SK-N-SH (cell line): ENCODE results near the gene PROSER2. TPM values are rescaled to one million over a fixed set of nuclear protein-coding genes. Genes with fewer than 3 reads are reported as not detected.

Experiments
- CTCF ChIA-PET: fragments of 300-600, 350-600 bp; formaldehyde crosslinking; extraction: SDS; loops from one replicate; lab custom pipeline; 2021; lab: Yijun Ruan, JAX
- POLR2A ChIA-PET: fragments of 350-600 bp; sonication (Branson Sonifier 250); formaldehyde crosslinking; extraction: SDS; loops from one replicate; lab custom pipeline; 2020; ENCODE audit warnings: antibody characterized with exemption, inconsistent platforms; lab: Yijun Ruan, JAX
- DNase-seq: peaks from one replicate; pipeline ENCODE4 v3.0.0; 2012
- H2AFZ ChIP-seq: fragments of 200-600 bp; sonication (generic); 2 replicates; pipeline ENCODE4 v1.8.1; 2016; ENCODE audit warnings: antibody characterized with exemption, mild to moderate bottlenecking, low read depth
- H3F3A ChIP-seq: fragments of 200-600 bp; sonication (generic); replicated peaks from 2 replicates; pipeline ENCODE3; 2016; ENCODE audit warnings: antibody characterized with exemption, mild to moderate bottlenecking; ENCODE audit not compliant: insufficient read depth
- H3K27ac ChIP-seq, 2 experiments: fragments of 200-500 bp in 1 of 2; fragments of 200-600 bp in 1 of 2; sonication (Bioruptor generic) in 1 of 2; sonication (generic), shearing (Covaris generic) in 1 of 2; 2 replicates each; pipeline versions ENCODE4 v1.5.1 to v1.6.1; 2014 to 2016; ENCODE audit warnings: low read depth in 2 of 2, inconsistent platforms in 1 of 2, low read length in 1 of 2, mild to moderate bottlenecking in 1 of 2, mixed read lengths in 1 of 2
- H3K27me3 ChIP-seq: fragments of 200-600 bp; sonication (generic), shearing (Covaris generic); 2 replicates; pipeline ENCODE4 v1.6.1; 2016; ENCODE audit warnings: mixed run types; ENCODE audit not compliant: insufficient read depth
- H3K36me3 ChIP-seq, 2 experiments: fragments of 200-500 bp in 1 of 2; fragments of 200-600 bp in 1 of 2; sonication (Bioruptor generic) in 1 of 2; sonication (generic) in 1 of 2; replicated peaks in 1 of 2; 2 replicates each; pipeline versions ENCODE3 to v1.5.1; 2014 to 2016; ENCODE audit warnings: low read length in 1 of 2, mild to moderate bottlenecking in 1 of 2; ENCODE audit not compliant: insufficient read depth in 2 of 2, control insufficient read depth in 1 of 2
- H3K4me1 ChIP-seq, 2 experiments: fragments of 200-500 bp in 1 of 2; fragments of 200-600 bp in 1 of 2; sonication (Bioruptor generic) in 1 of 2; sonication (generic), shearing (Covaris generic) in 1 of 2; 2 replicates each; pipeline versions ENCODE4 v1.5.1 to v1.6.1; 2014 to 2016; ENCODE audit warnings: low read depth in 1 of 2, low read length in 1 of 2, mixed run types in 1 of 2; ENCODE audit not compliant: insufficient read depth in 2 of 2, control insufficient read depth in 1 of 2
- H3K4me2 ChIP-seq: fragments of 200-600 bp; sonication (generic), shearing (Covaris generic); 2 replicates; pipeline ENCODE4 v1.6.1; 2017; ENCODE audit warnings: mixed run types
- H3K4me3 ChIP-seq, 2 experiments: fragments of 200-500 bp in 1 of 2; fragments of 200-600 bp in 1 of 2; sonication (Bioruptor generic) in 1 of 2; sonication (generic), shearing (Covaris generic) in 1 of 2; 2 replicates each; pipeline versions ENCODE4 v1.5.1 to v1.8.1; 2014 to 2016; ENCODE audit warnings: low read depth in 2 of 2, inconsistent platforms in 1 of 2, low read length in 1 of 2, mild to moderate bottlenecking in 1 of 2, mixed read lengths in 1 of 2, moderate library complexity in 1 of 2
- H3K79me2 ChIP-seq: fragments of 200-600 bp; sonication (generic); 2 replicates; pipeline ENCODE4 v1.8.1; 2017; ENCODE audit warnings: mild to moderate bottlenecking; ENCODE audit not compliant: insufficient read depth
- H3K9ac ChIP-seq: fragments of 200-600 bp; sonication (generic); 2 replicates; pipeline ENCODE4 v1.6.1; 2017; ENCODE audit warnings: mixed run types
- H3K9me2 ChIP-seq: fragments of 200-600 bp; sonication (generic); 2 replicates; pipeline ENCODE4 v1.6.1; 2017; ENCODE audit warnings: mixed run types
- H3K9me3 ChIP-seq: fragments of 200-600 bp; sonication (generic); 2 replicates; pipeline ENCODE4 v1.6.1; 2017; ENCODE audit warnings: mixed run types, mild to moderate bottlenecking, moderate library complexity
- H4K20me1 ChIP-seq: fragments of 200-600 bp; sonication (generic); 2 replicates; pipeline ENCODE4 v1.6.1; 2017; ENCODE audit warnings: mild to moderate bottlenecking, mixed run types; ENCODE audit not compliant: insufficient read depth
- CTCF ChIP-seq: fragments of 200-600 bp; sonication (generic); IDR thresholded peaks from 2 replicates; pipeline ENCODE4 v1.6.1; 2017; ENCODE audit warnings: antibody characterized with exemption, mild to moderate bottlenecking, moderate library complexity
- ELF1 ChIP-seq: IDR thresholded peaks from 2 replicates; pipeline ENCODE4 v1.4.0; 2012
- GABPA ChIP-seq: IDR thresholded peaks from 2 replicates; pipeline ENCODE4 v1.4.0; 2012; ENCODE audit warnings: low read depth, mild to moderate bottlenecking
- JUND ChIP-seq: IDR thresholded peaks from 2 replicates; pipeline ENCODE4 v1.4.0; 2012
- MAX ChIP-seq: IDR thresholded peaks from 2 replicates; pipeline ENCODE4 v1.4.0; 2012; ENCODE audit warnings: low read depth
- NFIC ChIP-seq: IDR thresholded peaks from 2 replicates; pipeline ENCODE4 v1.4.0; 2012; ENCODE audit warnings: borderline replicate concordance
- POLR2AphosphoS5 ChIP-seq: IDR thresholded peaks from 2 replicates; pipeline ENCODE4 v1.6.1; 2012; ENCODE audit warnings: low read depth, low read length
- RCOR1 ChIP-seq: fragments of 150-350 bp; IDR thresholded peaks from 2 replicates; pipeline ENCODE4 v1.6.1; 2017; ENCODE audit warnings: antibody characterized with exemption, low read length
- SMC3 ChIP-seq: IDR thresholded peaks from 2 replicates; pipeline ENCODE4 v1.6.1; 2012; ENCODE audit warnings: low read depth, low read length, improper control_type of control experiment
- TCF12 ChIP-seq: IDR thresholded peaks from 2 replicates; pipeline ENCODE4 v1.4.0; 2012
- TEAD4 ChIP-seq: IDR thresholded peaks from 2 replicates; pipeline ENCODE4 v1.4.0; 2012; ENCODE audit warnings: mild to moderate bottlenecking, borderline replicate concordance; ENCODE audit not compliant: insufficient read depth
- USF2 ChIP-seq: fragments of 150-350 bp; IDR thresholded peaks from 2 replicates; pipeline ENCODE4 v1.6.1; 2017; ENCODE audit warnings: antibody characterized with exemption, low read length, low read depth, borderline replicate concordance
- YY1 ChIP-seq: IDR thresholded peaks from 2 replicates; pipeline ENCODE4 v1.4.0; 2012; ENCODE audit warnings: low read depth, mild to moderate bottlenecking
- WGBS: methylation state at CpG from one replicate; pipeline ENCODE4 v1.1.6; 2017; ENCODE audit warnings: low lambda C conversion rate; 5-methylcytosine and 5-hydroxymethylcytosine counted together
- polyA plus RNA-seq, 3 experiments: library from polyadenylated mRNA; depleted of rRNA; stranded (reverse); fragments of >200 nt; gene quantifications; 2 replicates each; pipeline ENCODE4 v1.2.3, GENCODE V29; 2012

PROSER2 gene
- polyA plus RNA-seq, 1 of the 3 experiments (the other 2 are of a cell fraction): 0.95 TPM

GRCh38 chr10:11856089-11856488 lies 32.9 kb downstream of the PROSER2 start (continued):
- no peak for TF ChIP-seq RCOR1
- TF ChIP-seq CTCF: no peak
- TF ChIP-seq SMC3: no peak
- no peak for TF ChIP-seq MAX
- no peak for TF ChIP-seq GABPA
- TF ChIP-seq ELF1: no peak
- TF ChIP-seq JUND: no peak

- H3K9me2 ChIP-seq: no peaks in the 10 kb centered on the region
- 76% methylated on average over 8 of the region's 8 CpGs for WGBS
These were observed 33.5 kb downstream of the PROSER2 start for GRCh38 chr10:11856678-11857077.

GRCh38 chr10:11858093-11858492 lies 34.9 kb downstream of the PROSER2 start:
- no peaks in the 10 kb centered on the region for H3K79me2 ChIP-seq
- H3K36me3 ChIP-seq: no peaks in the 10 kb centered on the region
- H3K27ac ChIP-seq: no peak overlapping the region
- CTCF ChIA-PET: interaction anchor here (1.9 kb wide), 1 partner anchor 20 kb away, joined by 5 read pairs; no protein-coding TSS in a partner anchor
- H3K9me2 ChIP-seq: no peaks in the 10 kb centered on the region
- H3K9ac ChIP-seq: no peak overlapping the region
- H3K4me3 ChIP-seq: no peak overlapping the region
- no peaks in the 10 kb centered on the region for H3K4me1 ChIP-seq
- no peaks in the 10 kb centered on the region for H3K27me3 ChIP-seq
- H3K9me3 ChIP-seq: no peaks in the 10 kb centered on the region
- H3K4me2 ChIP-seq: no peak overlapping the region
- WGBS: 62% methylated on average over 6 of the region's 6 CpGs
- no peaks in the 10 kb centered on the region for H3F3A ChIP-seq
- TF ChIP-seq YY1: no peak
- no peak for TF ChIP-seq TCF12
- TF ChIP-seq USF2: no peak
- TF ChIP-seq TEAD4: no peak
- no peak for TF ChIP-seq MAX
- TF ChIP-seq POLR2AphosphoS5: no peak
- TF ChIP-seq NFIC: no peak
- POLR2A ChIA-PET: no interaction called here
- H2AFZ ChIP-seq: no peak overlapping the region
- DNase-seq: no peak
- no peaks in the 10 kb centered on the region for H4K20me1 ChIP-seq

More at GRCh38 chr10:11856678-11857077, 33.5 kb downstream of the PROSER2 start:
- no peaks in the 10 kb centered on the region for H3K9me3 ChIP-seq
- no peaks in the 10 kb centered on the region for H3K36me3 ChIP-seq
- no peak overlapping the region for H3K9ac ChIP-seq
- CTCF ChIA-PET: interaction anchor here (0.7 to 1.3 kb wide), 4 partner anchors 10 to 74 kb away, joined by 3 to 4 read pairs (median 4); no protein-coding TSS in a partner anchor
- H2AFZ ChIP-seq: no peak overlapping the region
- H3K79me2 ChIP-seq: no peaks in the 10 kb centered on the region
- no peak for DNase-seq
- no peak overlapping the region for H3K4me2 ChIP-seq
- H3F3A ChIP-seq: no peaks in the 10 kb centered on the region
- H3K27ac ChIP-seq: no peak overlapping the region
- H3K4me1 ChIP-seq: no peaks in the 10 kb centered on the region
- no peaks in the 10 kb centered on the region for H3K27me3 ChIP-seq
- H4K20me1 ChIP-seq: no peaks in the 10 kb centered on the region
- POLR2A ChIA-PET: no interaction called here
- no peak for TF ChIP-seq YY1
- TF ChIP-seq, all 33 proteins: peak for 0
- no peak overlapping the region for H3K4me3 ChIP-seq
